ENCODE data around the gene TSPAN14.

DNA sequence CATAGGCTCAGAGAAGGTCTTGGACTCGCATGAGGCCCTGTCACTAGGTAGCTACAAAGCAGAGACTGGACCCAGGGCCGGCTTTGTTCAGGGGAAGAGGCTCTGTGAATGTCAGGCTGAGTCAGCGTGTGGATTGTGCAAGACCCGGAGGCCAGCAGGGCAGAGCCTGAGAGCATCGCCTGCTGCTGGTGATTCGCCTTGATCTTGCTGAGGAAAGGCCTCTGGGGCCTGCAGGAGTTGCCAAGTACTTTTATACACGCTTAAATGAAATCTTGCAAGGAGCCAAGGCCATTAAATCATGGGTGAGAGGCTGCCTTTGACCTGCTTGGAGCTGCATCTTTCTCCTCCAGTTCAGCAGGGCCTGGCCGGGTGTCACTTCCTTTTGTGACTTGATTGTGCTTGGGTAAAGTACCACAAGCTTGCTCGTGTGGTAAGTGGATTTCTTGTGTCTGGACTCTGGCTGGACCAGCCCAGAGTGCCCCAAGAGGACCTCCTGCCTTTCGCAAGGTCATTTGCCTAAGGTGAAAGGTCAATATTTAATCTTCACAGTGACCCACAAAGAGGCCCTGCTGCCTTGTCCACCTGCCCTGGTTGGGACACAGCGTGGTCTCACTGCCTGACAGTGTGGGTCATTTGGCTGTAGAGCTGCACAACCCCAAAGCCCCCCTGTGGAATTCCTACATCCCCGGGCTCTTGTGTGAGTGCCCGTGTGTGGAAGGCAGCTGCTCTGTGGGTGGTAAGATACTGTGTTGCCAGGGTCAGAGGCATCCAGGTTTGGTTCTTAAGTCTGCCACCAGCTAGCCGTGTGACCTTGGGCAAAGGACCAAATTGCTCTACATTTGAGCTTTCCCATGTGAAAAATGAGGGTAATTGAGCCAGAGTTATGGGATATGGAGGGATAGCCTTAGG lies 45.0 kb downstream of the TSPAN14 start:
- TF ChIP-seq CTCF (IDR thresholded peaks at IDR 0.05; ENCODE audit: poor library complexity) (no peak), EZH2 (IDR thresholded peaks at IDR 0.05; ENCODE audit: borderline replicate concordance) (no peak), EZH2phosphoT487 (IDR thresholded peaks at IDR 0.05; ENCODE audit: low read depth, severe bottlenecking, unreplicated experiment) (no peak)

Data from hepatocyte (in vitro differentiated cells).